Muscle of back (tissue), 11 donors: ENCODE results near the gene IGSF21. TPM values are rescaled to one million over a fixed set of nuclear protein-coding genes. Genes with fewer than 3 reads are reported as not detected.

Source experiments
- DNase-seq, 3 donors: peaks; one replicate each; pipeline versions ENCODE4 v3.0.0 to v3.0.0-alpha.2; 2013
- polyA plus RNA-seq, 10 donors: library from polyadenylated mRNA; unstranded; fragments of 120-200 nt; gene quantifications; one replicate each; pipeline ENCODE4 v1.2.1, GENCODE V29; 2013; ENCODE audit not compliant: insufficient read length in 10 of 10

Gene IGSF21
- polyA plus RNA-seq, 10 donors = 0.08 to 1.0 (median 0.31) TPM; not detected in 4

GRCh38 chr1:18325136-18325535, 217.5 kb downstream of the IGSF21 start:
- DNase-seq = no peak

- peak in 2 of 3 donors; percentile 50 to 62 for DNase-seq
Observed at GRCh38 chr1:18326211-18326897, 218.8 kb downstream of the IGSF21 start.

- DNase-seq = no peak
Observed at GRCh38 chr1:18327650-18328049, 220.1 kb downstream of the IGSF21 start.

GRCh38 chr1:18328803-18329202, 221.2 kb downstream of the IGSF21 start:
- no peak for DNase-seq

GRCh38 chr1:18329469-18330253, 222.1 kb downstream of the IGSF21 start:
- DNase-seq = no peak

GRCh38 chr1:18332576-18332975, 225.0 kb downstream of the IGSF21 start:
- DNase-seq = no peak

- DNase-seq = no peak
Observed at GRCh38 chr1:18333220-18333619, 225.6 kb downstream of the IGSF21 start.

GRCh38 chr1:18336801-18337200, 229.2 kb downstream of the IGSF21 start:
- no peak for DNase-seq

GRCh38 chr1:18337757-18338156, 230.2 kb downstream of the IGSF21 start:
- no peak for DNase-seq

GRCh38 chr1:18339161-18339560, 231.6 kb downstream of the IGSF21 start:
- no peak for DNase-seq

- no peak for DNase-seq
Observed at GRCh38 chr1:18340158-18340764, 232.7 kb downstream of the IGSF21 start.

- DNase-seq = no peak
Observed at GRCh38 chr1:18340787-18341186, 233.2 kb downstream of the IGSF21 start.

GRCh38 chr1:18341291-18342069, 233.9 kb downstream of the IGSF21 start:
- no peak for DNase-seq

- no peak for DNase-seq
Observed at GRCh38 chr1:18342744-18343143, 235.1 kb downstream of the IGSF21 start.

- no peak for DNase-seq
Observed at GRCh38 chr1:18343581-18343980, 236.0 kb downstream of the IGSF21 start.

- DNase-seq = no peak
Observed at GRCh38 chr1:18344755-18345154, 237.2 kb downstream of the IGSF21 start.

GRCh38 chr1:18347559-18347958, 240.0 kb downstream of the IGSF21 start:
- no peak for DNase-seq

GRCh38 chr1:18348354-18348753, 240.8 kb downstream of the IGSF21 start:
- DNase-seq = no peak

- no peak for DNase-seq
Observed at GRCh38 chr1:18350747-18351146, 243.1 kb downstream of the IGSF21 start.

- DNase-seq = no peak
Observed at GRCh38 chr1:18351735-18352134, 244.1 kb downstream of the IGSF21 start.

- DNase-seq = no peak
Observed at GRCh38 chr1:18352636-18353265, 245.2 kb downstream of the IGSF21 start.

- no peak for DNase-seq
Observed at GRCh38 chr1:18353528-18353927, 245.9 kb downstream of the IGSF21 start.
